IMR-90 (cell line): Measurements from ENCODE around the gene MARCOL. TPM values are rescaled to one million over a fixed set of nuclear protein-coding genes. Genes with fewer than 3 reads are reported as not detected.

Source experiments
- ATAC-seq: fragments of 200-7000 bp; cut with Tn5 transposase; 2 replicates; pipeline ENCODE4 v1.9.1; 2020; ENCODE audit warnings: low read depth, mild to moderate bottlenecking, moderate library complexity
- BruUV-seq: library from RNA; stranded (reverse); fragments of 400-500 nt; replicated peaks from 2 replicates; lab custom pipeline; 2021; lab: Mats Ljungman, UMichigan
- CTCF ChIA-PET: fragments of 300-600 bp; formaldehyde crosslinking; extraction: SDS; loops from one replicate; lab custom pipeline; 2021; ENCODE audit warnings: antibody characterized with exemption; lab: Yijun Ruan, JAX
- POLR2A ChIA-PET: fragments of 300-600 bp; sonication (Branson Sonifier 250); formaldehyde crosslinking; loops from one replicate; lab custom pipeline; 2022; ENCODE audit warnings: antibody characterized with exemption; ENCODE audit not compliant: unreplicated experiment; lab: Charles Lee
- DNase-seq: peaks from one replicate; pipeline ENCODE4 v3.0.0; 2013
- H2AFZ ChIP-seq: replicated peaks from 2 replicates; pipeline ENCODE3; 2013; ENCODE audit warnings: low read length, mild to moderate bottlenecking; ENCODE audit not compliant: poor library complexity
- H2AK5ac ChIP-seq: 2 replicates; pipeline ENCODE4 v1.6.1; 2013; ENCODE audit warnings: low read depth, low read length, inconsistent platforms
- H2AK9ac ChIP-seq: replicated peaks from 2 replicates; pipeline ENCODE3; 2013; ENCODE audit warnings: mild to moderate bottlenecking, low read depth, low read length, moderate library complexity; ENCODE audit not compliant: poor library complexity
- H2BK120ac ChIP-seq: 2 replicates; pipeline ENCODE4 v1.6.1; 2013; ENCODE audit warnings: low read depth, low read length, inconsistent platforms
- H2BK15ac ChIP-seq: 3 replicates; pipeline ENCODE4 v1.6.1; 2013; ENCODE audit warnings: low read depth, low read length, inconsistent platforms
- H2BK20ac ChIP-seq: 2 replicates; pipeline ENCODE4 v1.6.1; 2013; ENCODE audit warnings: low read depth, mild to moderate bottlenecking, inconsistent platforms, low read length, moderate library complexity
- H2BK5ac ChIP-seq: 2 replicates; pipeline ENCODE4 v1.6.1; 2013; ENCODE audit warnings: mild to moderate bottlenecking, low read depth, low read length, inconsistent platforms; ENCODE audit not compliant: poor library complexity, severe bottlenecking
- H3K14ac ChIP-seq: replicated peaks from 2 replicates; pipeline ENCODE4 v1.6.1; 2013; ENCODE audit warnings: low read depth, low read length, inconsistent platforms
- H3K18ac ChIP-seq: 2 replicates; pipeline ENCODE4 v1.6.1; 2013; ENCODE audit warnings: low read depth, low read length, control low read depth
- H3K23ac ChIP-seq: 2 replicates; pipeline ENCODE4 v1.6.1; 2013; ENCODE audit warnings: low read depth, low read length, inconsistent platforms
- H3K27ac ChIP-seq: 2 replicates; pipeline ENCODE4 v1.5.1; 2013; ENCODE audit warnings: mild to moderate bottlenecking, control low read depth, low read length; ENCODE audit not compliant: insufficient read depth
- H3K27me3 ChIP-seq: 2 replicates; pipeline ENCODE4 v1.6.1; 2013; ENCODE audit warnings: low read length; ENCODE audit not compliant: control insufficient read depth, insufficient read depth
- H3K36me3 ChIP-seq: 2 replicates; pipeline ENCODE4 v1.6.1; 2013; ENCODE audit warnings: low read length, mixed read lengths; ENCODE audit not compliant: control insufficient read depth, insufficient read depth
- H3K4ac ChIP-seq: 2 replicates; pipeline ENCODE4 v1.6.1; 2013; ENCODE audit warnings: low read depth, low read length, inconsistent platforms
- H3K4me1 ChIP-seq: 2 replicates; pipeline ENCODE4 v1.6.1; 2013; ENCODE audit warnings: low read length, mixed read lengths; ENCODE audit not compliant: control insufficient read depth, insufficient read depth
- H3K4me2 ChIP-seq: 2 replicates; pipeline ENCODE4 v1.6.1; 2013; ENCODE audit warnings: low read depth, mild to moderate bottlenecking, control low read depth, low read length, moderate library complexity
- H3K4me3 ChIP-seq: 2 replicates; pipeline ENCODE4 v1.5.1; 2013; ENCODE audit warnings: low read depth, mild to moderate bottlenecking, control low read depth, low read length, moderate library complexity; ENCODE audit not compliant: insufficient read depth
- H3K56ac ChIP-seq: 2 replicates; pipeline ENCODE4 v1.6.1; 2013; ENCODE audit warnings: low read length, inconsistent platforms; ENCODE audit not compliant: insufficient read depth; ENCODE audit errors: extremely low read depth
- H3K79me1 ChIP-seq, 2 experiments: 2 replicates each; pipeline ENCODE4 v1.6.1; 2013; ENCODE audit warnings: low read length in 2 of 2, inconsistent platforms in 1 of 2, low read depth in 1 of 2
- H3K9ac ChIP-seq: 2 replicates; pipeline ENCODE4 v1.6.1; 2013; ENCODE audit warnings: low read depth, low read length, control low read depth
- H3K9me1 ChIP-seq: 2 replicates; pipeline ENCODE4 v1.6.1; 2013; ENCODE audit warnings: low read length, inconsistent platforms; ENCODE audit not compliant: insufficient read depth
- H3K9me3 ChIP-seq: 2 replicates; pipeline ENCODE4 v1.6.1; 2013; ENCODE audit warnings: low read length; ENCODE audit not compliant: control insufficient read depth, insufficient read depth
- H4K20me1 ChIP-seq: 2 replicates; pipeline ENCODE4 v1.6.1; 2013; ENCODE audit warnings: low read length, inconsistent platforms; ENCODE audit not compliant: insufficient read depth
- H4K5ac ChIP-seq: 2 replicates; pipeline ENCODE4 v1.6.1; 2013; ENCODE audit warnings: mild to moderate bottlenecking, low read depth, low read length, control low read depth
- H4K8ac ChIP-seq, 2 experiments: 2 replicates each; pipeline ENCODE4 v1.6.1; 2013; ENCODE audit warnings: low read depth in 2 of 2, low read length in 2 of 2, control low read depth in 1 of 2, inconsistent platforms in 1 of 2
- H4K91ac ChIP-seq: 2 replicates; pipeline ENCODE4 v1.6.1; 2013; ENCODE audit warnings: low read depth, low read length, inconsistent platforms; ENCODE audit not compliant: insufficient read depth
- WGBS, 2 experiments: methylation state at CpG; one replicate each; pipeline versions ENCODE4 v1.1.5 to v1.1.7; 2013; ENCODE audit warnings: missing lambda C conversion rate in 2 of 2; ENCODE audit not compliant: insufficient read length in 1 of 2; ENCODE audit errors: extremely low coverage in 2 of 2; 5-methylcytosine and 5-hydroxymethylcytosine counted together
- dilution Hi-C: fragments of 300-500 bp; cut with HindIII; formaldehyde crosslinking; loops from one replicate; pipeline ENCODE4 v1.14.3; 2018; ENCODE audit warnings: low sequenced_read_pairs; ENCODE audit not compliant: unreplicated experiment
- in situ Hi-C: fragments of 300-500 bp; cut with MboI; formaldehyde crosslinking; loops from 3 replicates; pipeline ENCODE4 v1.14.3; 2019; ENCODE audit warnings: low sequenced_read_pairs, inconsistent platforms, mixed read lengths
- intact Hi-C: fragments of 100-400 bp; cut with micrococcal nuclease; formaldehyde crosslinking; loops from 2 replicates; pipeline ENCODE4 v1.10.0; 2022
- polyA plus RNA-seq, 3 experiments: library from polyadenylated mRNA; depleted of rRNA; stranded (reverse); fragments of >200 nt; gene quantifications; 2 replicates each; pipeline ENCODE4 v1.2.3, GENCODE V29; 2012; ENCODE audit warnings: low replicate concordance in 1 of 3
- total RNA-seq: library from RNA; depleted of rRNA; stranded (reverse); fragments of >200 nt; gene quantifications from 2 replicates; pipeline ENCODE4 v1.2.3, GENCODE V29; 2012
- TF ChIP-seq, protein P1 (sequence below): conservative IDR thresholded peaks from 2 replicates; pipeline ENCODE4 v1.5.1; 2012; ENCODE audit warnings: mild to moderate bottlenecking, low read depth, low read length, improper control_type of control experiment

Gene MARCOL
- total and polyA plus RNA-seq, 2 of the 4 experiments (the other 2 are of a cell fraction) = not detected

- H3K9me1 ChIP-seq = no peaks in the 10 kb centered on the region
- H3K27ac ChIP-seq = no peak overlapping the region
- intact Hi-C loops = no loop called here
- BruUV-seq = no TSS peak
- H3K36me3 ChIP-seq = no peaks in the 10 kb centered on the region
- no peak overlapping the region for H3K9ac ChIP-seq
- H3K4ac ChIP-seq = no peak overlapping the region
- no peaks in the 10 kb centered on the region for H3K27me3 ChIP-seq
- no peak overlapping the region for H3K4me3 ChIP-seq
- dilution Hi-C loops = no loop called here
- ATAC-seq (no peak), DNase-seq (no peak)
- H2BK5ac ChIP-seq = no peak overlapping the region
- no peak overlapping the region for H2AK9ac ChIP-seq
- no peaks in the 10 kb centered on the region for H3K4me1 ChIP-seq
- no peak overlapping the region for H2BK15ac ChIP-seq
- H4K91ac ChIP-seq = no peak overlapping the region
- no peaks in the 10 kb centered on the region for H3K79me1 ChIP-seq
- no peak overlapping the region for H2AK5ac ChIP-seq
- H4K8ac ChIP-seq = no peak overlapping the region
- ChIA-PET CTCF (interaction anchor here (0.6 kb wide), 1 partner anchor 420 kb away, joined by 5 read pairs; no protein-coding TSS in a partner anchor), POLR2A (no interaction called here)
- no peaks in the 10 kb centered on the region for H4K20me1 ChIP-seq
- no peak overlapping the region for H2BK120ac ChIP-seq
- H3K56ac ChIP-seq = no peak overlapping the region
- no peak overlapping the region for H3K14ac ChIP-seq
- TF ChIP-seq, protein P1, sequence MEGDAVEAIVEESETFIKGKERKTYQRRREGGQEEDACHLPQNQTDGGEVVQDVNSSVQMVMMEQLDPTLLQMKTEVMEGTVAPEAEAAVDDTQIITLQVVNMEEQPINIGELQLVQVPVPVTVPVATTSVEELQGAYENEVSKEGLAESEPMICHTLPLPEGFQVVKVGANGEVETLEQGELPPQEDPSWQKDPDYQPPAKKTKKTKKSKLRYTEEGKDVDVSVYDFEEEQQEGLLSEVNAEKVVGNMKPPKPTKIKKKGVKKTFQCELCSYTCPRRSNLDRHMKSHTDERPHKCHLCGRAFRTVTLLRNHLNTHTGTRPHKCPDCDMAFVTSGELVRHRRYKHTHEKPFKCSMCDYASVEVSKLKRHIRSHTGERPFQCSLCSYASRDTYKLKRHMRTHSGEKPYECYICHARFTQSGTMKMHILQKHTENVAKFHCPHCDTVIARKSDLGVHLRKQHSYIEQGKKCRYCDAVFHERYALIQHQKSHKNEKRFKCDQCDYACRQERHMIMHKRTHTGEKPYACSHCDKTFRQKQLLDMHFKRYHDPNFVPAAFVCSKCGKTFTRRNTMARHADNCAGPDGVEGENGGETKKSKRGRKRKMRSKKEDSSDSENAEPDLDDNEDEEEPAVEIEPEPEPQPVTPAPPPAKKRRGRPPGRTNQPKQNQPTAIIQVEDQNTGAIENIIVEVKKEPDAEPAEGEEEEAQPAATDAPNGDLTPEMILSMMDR = no peak
- in situ Hi-C loops = no loop called here
- no peak overlapping the region for H3K4me2 ChIP-seq
- H3K9me3 ChIP-seq = no peaks in the 10 kb centered on the region
- H2AFZ ChIP-seq = no peak overlapping the region
- H4K5ac ChIP-seq = no peak overlapping the region
- H2BK20ac ChIP-seq = no peak overlapping the region
- WGBS, 2 experiments = no CpG with 5 or more reads among the region's 1 CpG
- no peak overlapping the region for H3K23ac ChIP-seq
- H3K18ac ChIP-seq = no peak overlapping the region
These were observed 23.6 kb upstream of the MARCOL start for GRCh38 chr5:148214665-148215185.
